ENCODE measurements around the gene ZBTB46. TPM values are rescaled to one million over a fixed set of nuclear protein-coding genes. Genes with fewer than 3 reads are reported as not detected.

The ZBTB46 gene
- total RNA-seq, 4 donors from 2014 or later, result 11.1 to 65.3 (median 17.8) TPM

DNA sequence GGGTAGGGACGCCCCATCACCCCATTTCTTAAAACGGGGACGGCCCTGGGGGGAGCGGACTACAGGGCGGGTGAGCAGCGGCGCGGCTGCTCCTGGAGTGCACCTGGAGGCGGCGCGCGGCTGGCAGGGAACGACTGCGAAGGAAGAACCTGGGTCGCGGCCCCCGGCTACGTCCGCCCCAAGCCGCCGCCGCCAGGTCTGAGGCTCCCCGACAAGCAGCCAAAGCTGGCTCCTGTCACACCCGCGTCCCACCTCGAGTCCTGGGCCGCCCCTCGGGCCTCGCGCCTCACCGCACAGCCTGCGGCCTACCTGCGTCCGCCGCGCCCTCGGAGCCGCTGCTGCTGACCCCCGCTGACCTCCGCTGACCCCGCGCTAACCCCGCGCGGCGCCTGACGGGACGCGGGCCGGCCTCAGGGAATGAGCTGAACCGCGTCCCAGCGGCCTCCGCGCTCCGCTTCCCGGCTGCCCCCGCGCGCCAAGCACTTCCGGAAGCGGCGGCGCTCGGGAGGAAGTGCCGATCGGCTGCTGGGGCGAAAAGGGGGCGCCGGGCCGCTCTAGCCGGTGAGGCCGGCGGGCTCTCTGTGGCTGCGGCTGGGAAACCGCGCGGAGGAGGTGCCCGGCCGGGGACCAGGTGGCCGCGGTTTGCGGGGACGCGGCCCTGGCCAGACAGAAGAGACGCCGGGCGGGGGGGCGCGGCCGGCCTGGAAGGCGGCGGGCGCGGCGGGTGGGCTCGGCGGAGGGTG lies 123.3 kb downstream of the ZBTB46 start, which contains the start of the genes ARFRP1 and ZGPAT:
Gene ARFRP1 (minus strand): TSS at position 419 of the 743 bp plus-strand sequence. CDS start 885 bp downstream, outside the sequence.
Gene ZGPAT (plus strand): TSS at position 482 of the 743 bp plus-strand sequence. CDS start 542 bp downstream, outside the sequence.
- no peak for DNase-seq (ENCODE audit: low spot score)
- TF ChIP-seq, protein P1, sequence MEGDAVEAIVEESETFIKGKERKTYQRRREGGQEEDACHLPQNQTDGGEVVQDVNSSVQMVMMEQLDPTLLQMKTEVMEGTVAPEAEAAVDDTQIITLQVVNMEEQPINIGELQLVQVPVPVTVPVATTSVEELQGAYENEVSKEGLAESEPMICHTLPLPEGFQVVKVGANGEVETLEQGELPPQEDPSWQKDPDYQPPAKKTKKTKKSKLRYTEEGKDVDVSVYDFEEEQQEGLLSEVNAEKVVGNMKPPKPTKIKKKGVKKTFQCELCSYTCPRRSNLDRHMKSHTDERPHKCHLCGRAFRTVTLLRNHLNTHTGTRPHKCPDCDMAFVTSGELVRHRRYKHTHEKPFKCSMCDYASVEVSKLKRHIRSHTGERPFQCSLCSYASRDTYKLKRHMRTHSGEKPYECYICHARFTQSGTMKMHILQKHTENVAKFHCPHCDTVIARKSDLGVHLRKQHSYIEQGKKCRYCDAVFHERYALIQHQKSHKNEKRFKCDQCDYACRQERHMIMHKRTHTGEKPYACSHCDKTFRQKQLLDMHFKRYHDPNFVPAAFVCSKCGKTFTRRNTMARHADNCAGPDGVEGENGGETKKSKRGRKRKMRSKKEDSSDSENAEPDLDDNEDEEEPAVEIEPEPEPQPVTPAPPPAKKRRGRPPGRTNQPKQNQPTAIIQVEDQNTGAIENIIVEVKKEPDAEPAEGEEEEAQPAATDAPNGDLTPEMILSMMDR (IDR thresholded peaks at IDR 0.05), result no peak

DNA sequence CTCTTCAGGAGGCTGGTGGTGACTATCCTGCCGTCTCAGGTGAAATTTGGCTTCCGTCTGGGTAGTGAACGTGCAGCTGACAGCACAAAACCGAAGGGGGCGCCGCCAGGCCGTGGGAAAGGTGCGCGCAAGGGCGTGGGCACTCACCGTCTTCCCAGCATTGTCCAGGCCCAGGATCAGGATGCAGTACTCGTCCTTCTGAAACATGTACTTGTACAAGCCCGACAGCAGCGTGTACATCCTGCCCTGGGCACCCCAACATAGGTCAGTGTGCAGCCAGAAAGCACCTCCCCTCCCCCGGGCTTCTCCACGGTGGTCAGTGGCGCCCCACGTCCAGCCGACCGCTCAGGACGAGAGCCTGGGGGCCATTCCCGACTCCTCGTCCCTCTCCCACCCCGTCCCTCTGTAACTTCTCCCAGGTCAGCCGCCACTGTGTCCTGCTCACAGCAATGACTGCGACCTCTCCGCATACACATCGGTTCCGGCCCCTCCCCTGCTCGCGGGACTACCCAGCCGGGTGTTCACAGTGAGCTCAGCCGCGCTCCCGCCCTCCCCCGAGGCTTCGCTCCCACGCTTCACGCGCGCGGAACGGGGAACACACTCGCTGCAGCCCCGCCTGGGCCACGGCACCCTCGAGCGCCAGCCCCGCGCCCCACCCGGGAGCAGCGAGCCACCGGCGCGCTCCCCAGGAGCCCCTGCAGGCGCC lies 124.1 kb downstream of the ZBTB46 start:
- ATAC-seq (ENCODE audit: low FRiP score) (peak; percentile 51), DNase-seq (ENCODE audit: low spot score) (no peak)
- TF ChIP-seq, protein P1 (IDR thresholded peaks at IDR 0.05), result no peak

More for the DNA sequence above, 123.3 kb downstream of the ZBTB46 start, which contains the start of the genes ARFRP1 and ZGPAT:
- peak; percentile 82 for ATAC-seq (ENCODE audit: low FRiP score)

DNA sequence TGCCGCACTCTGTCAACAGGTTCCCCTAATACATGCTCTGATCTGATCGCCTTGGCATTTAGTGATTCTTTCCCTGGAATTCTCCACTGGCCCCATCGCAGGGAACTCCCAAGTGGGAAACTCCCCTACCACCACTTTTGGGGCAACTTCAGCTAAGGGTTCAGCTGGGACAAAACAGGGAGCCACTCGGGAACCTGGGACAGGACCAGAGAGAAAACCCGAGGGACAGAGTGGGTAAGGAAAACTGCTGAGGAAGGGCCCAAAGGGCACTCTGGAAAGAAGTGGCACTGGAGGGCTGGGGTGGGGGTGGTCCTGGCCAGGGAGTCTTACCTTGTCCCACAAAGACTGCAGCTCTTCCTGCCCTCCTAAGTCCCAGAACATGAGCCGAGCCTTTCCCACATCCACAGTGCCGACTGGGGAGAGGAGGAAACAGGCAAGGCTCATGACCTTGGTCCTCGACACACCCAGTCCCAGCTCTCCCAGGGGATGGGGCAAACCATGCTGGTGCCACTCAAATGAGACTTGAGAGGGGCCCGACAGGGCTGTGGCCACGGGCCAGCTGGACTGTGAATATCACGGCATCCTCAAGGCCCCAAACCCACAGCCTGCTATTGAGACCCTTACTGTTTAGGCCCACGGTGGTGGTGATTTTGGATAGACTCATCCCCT lies 124.9 kb downstream of the ZBTB46 start:
- TF ChIP-seq, protein P1 (IDR thresholded peaks at IDR 0.05), result no peak
- no peak for DNase-seq (ENCODE audit: low spot score)
- no peak for ATAC-seq (ENCODE audit: low FRiP score)

DNA sequence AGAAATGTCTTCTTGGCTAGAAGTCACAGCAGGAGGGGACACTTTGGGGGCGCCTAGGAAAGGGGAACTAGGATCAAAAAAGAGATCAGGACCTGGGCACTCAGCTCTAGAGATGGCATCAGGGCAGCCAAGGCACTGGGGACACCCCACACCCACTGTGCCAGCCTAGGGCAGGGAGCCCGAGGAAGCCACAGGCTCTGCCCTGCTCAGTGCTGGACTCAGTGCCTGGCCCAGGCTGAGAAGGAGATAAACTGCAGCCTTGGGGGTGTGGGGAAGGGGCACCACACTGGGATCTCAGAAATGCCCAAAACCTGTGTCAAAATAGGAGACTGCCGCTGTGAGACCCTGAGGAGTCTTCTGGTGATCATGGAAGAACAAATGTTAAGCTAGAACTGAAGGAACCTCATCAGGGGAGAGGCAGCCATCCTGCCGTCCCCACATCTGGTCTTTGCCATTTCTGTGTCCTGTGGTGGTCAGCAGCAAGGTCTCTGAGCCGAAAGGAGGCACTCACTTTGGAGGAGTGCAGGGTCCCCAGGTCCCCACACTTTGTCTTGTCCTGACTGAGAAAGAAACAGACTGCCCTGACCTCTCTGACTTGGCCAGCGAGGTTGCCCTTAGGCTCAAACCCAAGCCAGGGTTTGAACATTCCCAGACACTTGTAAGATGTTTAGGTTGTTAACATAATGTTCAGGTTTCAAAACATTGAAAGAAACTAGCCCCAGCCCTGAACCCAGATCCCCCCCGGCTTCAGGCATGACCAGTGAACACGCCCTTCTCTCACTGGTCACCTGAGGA lies 125.6 kb downstream of the ZBTB46 start:
- no peak for ATAC-seq (ENCODE audit: low FRiP score)
- TF ChIP-seq, protein P1 (IDR thresholded peaks at IDR 0.05), result no peak
- no peak for DNase-seq (ENCODE audit: low spot score)

DNA sequence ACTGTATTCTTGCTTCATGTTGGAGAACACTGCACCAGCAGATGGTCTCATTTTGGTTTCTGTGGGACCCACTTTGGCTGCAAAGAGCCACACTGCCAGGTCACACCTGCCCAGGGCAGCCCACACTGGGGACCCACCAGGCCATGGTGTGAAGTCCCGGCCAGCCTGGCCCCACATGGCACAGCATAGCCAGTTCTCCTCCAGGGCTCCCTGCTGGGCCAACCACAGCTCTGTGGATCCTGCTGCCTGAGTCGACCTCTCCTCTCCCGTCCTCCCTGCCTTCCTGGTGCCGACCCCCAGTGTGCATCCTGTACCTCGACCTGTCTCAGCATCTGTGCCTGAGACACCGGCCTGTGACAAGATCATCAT lies 126.3 kb downstream of the ZBTB46 start:
- DNase-seq (ENCODE audit: low spot score) (no peak), ATAC-seq (ENCODE audit: low FRiP score) (no peak)

More for the DNA sequence above, 126.3 kb downstream of the ZBTB46 start:
- TF ChIP-seq, protein P1 (IDR thresholded peaks at IDR 0.05), result no peak
